Measurements from ENCODE around the gene PRKCA. TPM values are rescaled to one million over a fixed set of nuclear protein-coding genes. Genes with fewer than 3 reads are reported as not detected.

Gene PRKCA
- total and polyA plus RNA-seq, 2 donors (not counting 3 experiments of a cell fraction or from before 2014, with no cell fraction given): 7.5 to 34.2 TPM

- no peak for DNase-seq (ENCODE audit: low read depth, low spot score)
- no peaks in the 10 kb centered on the region for H3K4me1 ChIP-seq (ENCODE audit: control insufficient read depth, extremely low read depth, insufficient read depth, low read length)
- H3K4me2 ChIP-seq (ENCODE audit: insufficient read depth, low read length): no peak overlapping the region
- H3K27ac ChIP-seq (ENCODE audit: insufficient read depth, low read depth, low read length): no peak overlapping the region
- no peaks in the 10 kb centered on the region for H4K20me1 ChIP-seq (replicated peaks; ENCODE audit: control insufficient read depth, extremely low read depth, insufficient read depth, low read length)
- CTCF ChIA-PET: no interaction called here
- no peaks in the 10 kb centered on the region for H3K9me1 ChIP-seq (replicated peaks; ENCODE audit: control insufficient read depth, extremely low read depth, insufficient read depth, low read length)
- H3K4me3 ChIP-seq (replicated peaks in 1 of 3; ENCODE audit: insufficient read depth in 1 of 3, low read depth in 1 of 3, low read length in 3 of 3): no peak overlapping the region
- intact Hi-C loops (cut with micrococcal nuclease): no loop called here
- no TSS peak for BruUV-seq (replicated peaks)
- no peaks in the 10 kb centered on the region for H3K79me2 ChIP-seq (ENCODE audit: control insufficient read depth, insufficient read depth, low read length)
- no peaks in the 10 kb centered on the region for H3K27me3 ChIP-seq (ENCODE audit: control insufficient read depth in 2 of 2, insufficient read depth in 2 of 2, low read length in 2 of 2)
- no peaks in the 10 kb centered on the region for H3K9me3 ChIP-seq (replicated peaks; ENCODE audit: control insufficient read depth, insufficient read depth, low read length)
- TF ChIP-seq MYC (IDR thresholded peaks at IDR 0.05; ENCODE audit: low read depth, low read length) (no peak), MAX (IDR thresholded peaks at IDR 0.05; ENCODE audit: insufficient read depth, insufficient read length) (no peak), EZH2 (IDR thresholded peaks at IDR 0.05; ENCODE audit: borderline replicate concordance, low read depth, low read length, severe bottlenecking) (no peak), POLR2AphosphoS5 (IDR thresholded peaks at IDR 0.05; ENCODE audit: insufficient read depth, low read depth, low read length) (no peak), CTCF (IDR thresholded peaks at IDR 0.05; ENCODE audit: extremely low read depth in 1 of 2, insufficient read depth in 1 of 2, low read depth in 1 of 2, low read length in 2 of 2) (no peak)
- FAIRE-seq: no peak
- no peaks in the 10 kb centered on the region for H3K36me3 ChIP-seq (ENCODE audit: control insufficient read depth in 2 of 2, extremely low read depth in 1 of 2, insufficient read depth in 2 of 2, low read length in 2 of 2)
- dilution Hi-C loops (cut with MboI; ENCODE audit: extremely low pct_ligation_motif_present, low sequenced_read_pairs): no loop called here
- H3K9ac ChIP-seq (replicated peaks; ENCODE audit: extremely low read depth, insufficient read depth, low read length): no peak overlapping the region
- no peak overlapping the region for H2AFZ ChIP-seq (ENCODE audit: low read depth, low read length)
- POLR2A ChIA-PET: no interaction called here
Measured at GRCh38 chr17:66781135-66781534, 478.7 kb downstream of the PRKCA start.

GRCh38 chr17:66782851-66783250, 480.4 kb downstream of the PRKCA start:
- Histone ChIP-seq H3K4me1 (ENCODE audit: control insufficient read depth, extremely low read depth, insufficient read depth, low read length) (no peaks in the 10 kb centered on the region), H3K36me3 (ENCODE audit: control insufficient read depth in 2 of 2, extremely low read depth in 1 of 2, insufficient read depth in 2 of 2, low read length in 2 of 2) (no peaks in the 10 kb centered on the region), H3K9me1 (replicated peaks; ENCODE audit: control insufficient read depth, extremely low read depth, insufficient read depth, low read length) (no peaks in the 10 kb centered on the region), H4K20me1 (replicated peaks; ENCODE audit: control insufficient read depth, extremely low read depth, insufficient read depth, low read length) (no peaks in the 10 kb centered on the region), H3K4me3 (replicated peaks in 1 of 3; ENCODE audit: insufficient read depth in 1 of 3, low read depth in 1 of 3, low read length in 3 of 3) (no peak overlapping the region), H3K4me2 (ENCODE audit: insufficient read depth, low read length) (no peak overlapping the region), H3K27me3 (ENCODE audit: control insufficient read depth in 2 of 2, insufficient read depth in 2 of 2, low read length in 2 of 2) (no peaks in the 10 kb centered on the region), H3K9ac (replicated peaks; ENCODE audit: extremely low read depth, insufficient read depth, low read length) (no peak overlapping the region), H3K27ac (ENCODE audit: insufficient read depth, low read depth, low read length) (no peak overlapping the region), H3K9me3 (replicated peaks; ENCODE audit: control insufficient read depth, insufficient read depth, low read length) (no peaks in the 10 kb centered on the region), H3K79me2 (ENCODE audit: control insufficient read depth, insufficient read depth, low read length) (no peaks in the 10 kb centered on the region), H2AFZ (ENCODE audit: low read depth, low read length) (no peak overlapping the region)
- ChIA-PET POLR2A (no interaction called here), CTCF (no interaction called here)
- no peak for DNase-seq (ENCODE audit: low read depth, low spot score)
- intact Hi-C loops (cut with micrococcal nuclease) (no loop called here), dilution Hi-C loops (cut with MboI; ENCODE audit: extremely low pct_ligation_motif_present, low sequenced_read_pairs) (no loop called here)
- no peak for TF ChIP-seq CTCF (IDR thresholded peaks at IDR 0.05; ENCODE audit: extremely low read depth in 1 of 2, insufficient read depth in 1 of 2, low read depth in 1 of 2, low read length in 2 of 2)
- TF ChIP-seq POLR2A (IDR thresholded peaks at IDR 0.05; ENCODE audit: low read depth, low read length): no peak
- no peak for TF ChIP-seq FOS (IDR thresholded peaks at IDR 0.05; ENCODE audit: borderline replicate concordance, insufficient read depth, low read length)
- TF ChIP-seq GATA2 (IDR thresholded peaks at IDR 0.05; ENCODE audit: insufficient read depth, insufficient read length, low read depth, low read length): no peak
- no peak for TF ChIP-seq POLR2AphosphoS5 (IDR thresholded peaks at IDR 0.05; ENCODE audit: insufficient read depth, low read depth, low read length)
- no peak for TF ChIP-seq MAX (IDR thresholded peaks at IDR 0.05; ENCODE audit: insufficient read depth, insufficient read length)
- no peak for TF ChIP-seq EZH2 (IDR thresholded peaks at IDR 0.05; ENCODE audit: borderline replicate concordance, low read depth, low read length, severe bottlenecking)
- no peak for TF ChIP-seq JUN (IDR thresholded peaks at IDR 0.05; ENCODE audit: borderline replicate concordance, insufficient read depth, insufficient read length, low read depth)
- TF ChIP-seq MYC (IDR thresholded peaks at IDR 0.05; ENCODE audit: low read depth, low read length): no peak
- no peak for FAIRE-seq
- no TSS peak for BruUV-seq (replicated peaks)

Measured in endothelial cell of umbilical vein (primary cell).